Myocyte (in vitro differentiated cells): Measurements from ENCODE around the gene GNB2. TPM values are rescaled to one million over a fixed set of nuclear protein-coding genes. Genes with fewer than 3 reads are reported as not detected.
"Not testable (repeated sequence)": the region's sequence is repeated elsewhere in the genome, so short reads cannot be mapped to it uniquely, and the experiment has no call there.

Experiments used
- DNase-seq: peaks from one replicate; pipeline ENCODE4 v3.0.0-alpha.2; 2012; ENCODE audit warnings: low read depth
- total RNA-seq: library from RNA; depleted of rRNA; stranded (reverse); fragments of >200 nt; gene quantifications from 2 replicates; pipeline ENCODE4 v1.2.3, GENCODE V29; 2014

The GNB2 gene
- total RNA-seq, 1 donor from 2014 or later = 96.5 TPM

DNA sequence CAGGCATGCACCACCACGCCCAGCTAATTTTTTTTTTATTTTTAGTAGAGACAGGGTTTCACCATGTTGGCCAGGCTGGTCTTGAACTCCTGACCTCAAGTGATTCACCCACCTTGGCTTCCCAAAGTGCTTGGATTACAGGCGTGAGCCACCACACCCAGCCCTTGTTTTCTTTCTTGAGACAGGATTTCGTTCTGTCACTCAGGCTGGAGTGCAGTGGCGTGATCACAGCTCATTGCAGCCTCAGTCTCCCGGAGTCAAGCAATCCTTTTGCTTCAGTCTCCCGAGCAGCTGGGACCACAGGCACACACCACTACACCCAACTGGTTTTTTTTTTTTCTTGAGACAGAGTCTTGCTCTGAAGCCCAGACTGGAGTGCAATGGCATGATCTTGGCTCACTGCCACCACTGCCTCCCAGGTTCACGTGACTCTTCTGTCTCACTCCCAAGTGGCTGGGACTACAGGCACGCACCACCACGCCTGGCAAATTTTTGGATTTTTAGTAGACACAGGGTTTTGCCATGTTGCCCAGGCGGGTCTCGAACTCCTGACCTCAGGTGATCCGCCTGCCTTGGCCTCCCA is 11.3 kb upstream of the GNB2 start:
- DNase-seq = not testable (repeated sequence)

DNA sequence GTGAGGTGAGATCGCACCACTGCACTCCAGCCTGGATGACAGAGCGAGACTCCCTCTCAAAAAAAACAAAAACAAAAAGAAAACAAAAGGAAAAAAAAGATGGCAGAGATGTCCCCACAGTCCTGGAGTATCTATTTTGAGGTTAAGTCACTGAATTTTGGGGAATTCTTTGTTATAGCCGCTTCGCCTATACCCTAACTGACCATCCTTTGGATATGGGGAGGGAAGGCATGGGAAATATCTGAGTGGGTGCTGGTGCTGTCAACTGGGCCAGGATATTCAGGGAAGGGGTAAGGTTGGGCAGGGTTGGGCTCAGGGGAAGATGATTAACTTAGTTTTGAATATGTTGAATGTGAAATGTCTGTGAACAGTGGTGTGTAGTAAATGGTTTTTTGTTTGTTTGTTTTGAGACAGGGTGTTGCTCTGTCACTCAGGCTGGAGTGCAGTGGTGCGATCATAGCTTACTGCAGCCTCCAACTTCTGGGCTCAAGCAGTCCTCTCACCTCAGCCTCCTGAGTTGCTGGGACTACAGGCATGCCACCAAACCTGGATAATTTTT is 8.3 kb upstream of the GNB2 start:
- DNase-seq = no peak

GRCh38 chr7:100667331-100668068 is 6.0 kb upstream of the GNB2 start:
- no peak for DNase-seq

GRCh38 chr7:100668069-100668449 is 5.5 kb upstream of the GNB2 start:
- DNase-seq = no peak

GRCh38 chr7:100669106-100669505 is 4.4 kb upstream of the GNB2 start:
- not testable (repeated sequence) for DNase-seq

GRCh38 chr7:100670074-100670473 is 3.5 kb upstream of the GNB2 start:
- DNase-seq = no peak

DNA sequence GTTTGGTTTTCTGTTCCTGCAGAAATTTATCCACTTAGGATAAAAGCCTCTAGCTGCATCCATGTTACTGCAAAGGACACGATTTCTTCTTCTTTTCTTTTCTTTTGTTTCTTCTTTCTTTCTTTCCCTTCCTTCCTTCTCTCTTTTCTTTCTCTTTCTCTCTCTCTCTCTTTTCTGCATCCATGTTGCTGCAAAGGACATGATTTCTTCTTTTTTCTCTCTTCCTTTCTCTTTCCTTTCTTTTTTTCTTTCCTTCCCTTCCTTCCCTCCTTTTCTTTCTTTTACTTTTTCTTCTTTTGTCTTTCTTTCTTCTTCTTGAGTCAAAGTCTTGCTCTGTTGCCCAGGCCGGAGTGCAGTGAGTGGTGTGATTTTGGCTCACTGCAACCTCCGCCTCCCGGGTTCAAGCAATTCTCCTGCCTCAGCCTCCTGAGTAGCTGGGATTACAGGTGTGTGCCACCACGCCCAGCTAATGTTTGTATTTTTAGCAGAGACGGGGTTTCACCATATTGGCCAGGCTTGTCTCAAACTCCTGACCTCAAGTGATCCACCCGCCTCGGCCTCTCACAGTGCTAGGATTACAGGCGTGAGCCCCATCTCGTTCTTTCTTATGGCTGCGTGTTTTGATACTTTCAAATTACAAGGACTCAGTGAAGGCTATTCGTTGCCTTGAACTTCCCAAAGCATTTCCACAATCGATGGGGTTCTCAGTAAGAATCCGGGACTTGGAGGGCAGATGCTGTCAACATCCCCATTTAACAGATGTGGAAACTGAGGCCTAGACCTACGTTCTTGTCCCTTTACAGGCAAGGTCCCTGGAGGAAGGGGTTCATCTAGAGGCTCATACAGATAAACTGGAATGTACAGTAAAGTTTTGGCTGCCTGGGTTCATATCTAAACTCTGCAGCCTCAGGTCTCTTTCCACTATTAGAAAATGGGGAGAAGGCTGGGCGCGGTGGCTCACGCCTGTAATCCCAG is 1.9 kb upstream of the GNB2 start:
- DNase-seq = no peak

GRCh38 chr7:100673942-100674410 is 436 bp downstream of the GNB2 start:
- peak; percentile 39 for DNase-seq

- peak; percentile 28 for DNase-seq
Observed at GRCh38 chr7:100674411-100675104, 1.0 kb downstream of the GNB2 start.

DNA sequence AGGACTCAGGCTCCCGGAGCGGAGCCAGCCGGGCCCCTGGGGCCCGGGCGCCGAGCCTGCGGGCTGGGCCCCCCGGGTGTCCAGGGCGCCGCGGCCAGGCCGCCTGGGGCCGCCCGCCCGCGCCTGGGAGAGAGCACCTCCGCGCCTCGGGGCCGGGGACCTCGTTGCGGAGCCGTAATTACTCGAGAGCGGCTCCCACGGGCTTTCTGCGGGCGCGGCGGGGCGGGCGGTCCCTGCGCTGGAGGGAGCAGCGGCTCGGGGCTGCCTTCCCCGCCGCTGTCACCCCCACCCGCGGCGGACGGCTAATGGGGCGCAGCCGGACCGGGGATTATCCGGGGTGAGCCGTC is 1.5 kb downstream of the GNB2 start:
- peak; percentile 36 for DNase-seq

DNA sequence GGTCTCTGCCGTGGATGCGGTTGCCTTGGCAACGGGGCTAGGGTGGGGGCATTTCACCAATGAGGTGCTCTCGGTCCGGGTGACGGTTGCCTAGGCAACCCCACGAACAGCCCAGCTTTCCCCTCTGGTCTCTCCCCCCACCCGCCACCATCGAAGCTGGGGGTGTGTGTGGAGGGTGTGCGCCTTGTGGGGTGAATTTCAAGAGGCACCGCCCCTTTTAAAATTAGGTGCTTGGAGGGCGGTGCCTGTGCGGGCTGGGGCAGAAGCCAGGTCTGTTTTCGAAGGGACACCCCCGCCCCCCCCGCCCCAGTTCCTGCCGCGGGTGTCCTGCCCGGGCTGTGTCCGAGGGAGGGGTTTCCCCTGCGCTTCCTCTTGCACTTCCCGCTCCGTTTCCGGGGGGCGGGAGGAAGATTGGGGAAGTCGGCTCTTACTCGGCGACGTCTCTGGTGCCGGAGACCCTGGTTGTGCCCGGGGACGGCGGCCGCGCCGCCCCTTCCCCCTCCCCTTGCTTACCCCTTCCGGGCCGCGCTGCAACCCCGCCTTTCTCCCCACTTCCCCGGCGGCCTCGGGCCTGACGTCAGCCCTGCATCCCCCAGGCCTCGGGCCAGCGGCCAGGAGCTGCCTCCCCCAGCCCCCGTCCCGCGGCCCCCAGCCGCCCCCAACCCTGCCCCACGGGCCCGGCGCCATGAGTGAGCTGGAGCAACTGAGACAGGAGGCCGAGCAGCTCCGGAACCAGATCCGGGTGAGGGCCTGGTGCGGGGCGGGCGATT is 2.2 kb downstream of the GNB2 start:
- DNase-seq = peak; percentile 62

- no peak for DNase-seq
Observed at GRCh38 chr7:100676501-100677306, 3.2 kb downstream of the GNB2 start.

GRCh38 chr7:100677308-100678267 is 4.0 kb downstream of the GNB2 start:
- no peak for DNase-seq

DNA sequence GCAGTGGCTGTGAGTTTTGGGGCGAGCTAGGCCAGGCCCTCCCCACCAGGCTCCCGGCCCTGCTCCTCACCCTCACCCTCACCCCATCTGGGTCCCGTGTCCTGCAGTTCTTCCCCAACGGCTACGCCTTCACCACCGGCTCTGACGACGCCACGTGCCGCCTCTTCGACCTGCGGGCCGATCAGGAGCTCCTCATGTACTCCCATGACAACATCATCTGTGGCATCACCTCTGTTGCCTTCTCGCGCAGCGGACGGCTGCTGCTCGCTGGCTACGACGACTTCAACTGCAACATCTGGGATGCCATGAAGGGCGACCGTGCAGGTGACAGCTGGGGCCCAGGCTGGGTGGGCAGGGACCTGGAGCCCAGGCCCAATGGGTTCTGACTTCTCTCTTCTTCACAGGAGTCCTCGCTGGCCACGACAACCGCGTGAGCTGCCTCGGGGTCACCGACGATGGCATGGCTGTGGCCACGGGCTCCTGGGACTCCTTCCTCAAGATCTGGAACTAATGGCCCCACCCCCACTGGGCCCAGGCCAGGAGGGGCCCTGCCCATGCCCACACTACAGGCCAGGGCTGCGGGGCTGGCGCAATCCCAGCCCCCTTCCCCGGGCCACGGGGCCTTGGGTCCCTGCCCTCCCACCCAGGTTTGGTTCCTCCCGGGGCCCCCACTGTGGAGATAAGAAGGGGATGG is 4.9 kb downstream of the GNB2 start:
- no peak for DNase-seq

DNA sequence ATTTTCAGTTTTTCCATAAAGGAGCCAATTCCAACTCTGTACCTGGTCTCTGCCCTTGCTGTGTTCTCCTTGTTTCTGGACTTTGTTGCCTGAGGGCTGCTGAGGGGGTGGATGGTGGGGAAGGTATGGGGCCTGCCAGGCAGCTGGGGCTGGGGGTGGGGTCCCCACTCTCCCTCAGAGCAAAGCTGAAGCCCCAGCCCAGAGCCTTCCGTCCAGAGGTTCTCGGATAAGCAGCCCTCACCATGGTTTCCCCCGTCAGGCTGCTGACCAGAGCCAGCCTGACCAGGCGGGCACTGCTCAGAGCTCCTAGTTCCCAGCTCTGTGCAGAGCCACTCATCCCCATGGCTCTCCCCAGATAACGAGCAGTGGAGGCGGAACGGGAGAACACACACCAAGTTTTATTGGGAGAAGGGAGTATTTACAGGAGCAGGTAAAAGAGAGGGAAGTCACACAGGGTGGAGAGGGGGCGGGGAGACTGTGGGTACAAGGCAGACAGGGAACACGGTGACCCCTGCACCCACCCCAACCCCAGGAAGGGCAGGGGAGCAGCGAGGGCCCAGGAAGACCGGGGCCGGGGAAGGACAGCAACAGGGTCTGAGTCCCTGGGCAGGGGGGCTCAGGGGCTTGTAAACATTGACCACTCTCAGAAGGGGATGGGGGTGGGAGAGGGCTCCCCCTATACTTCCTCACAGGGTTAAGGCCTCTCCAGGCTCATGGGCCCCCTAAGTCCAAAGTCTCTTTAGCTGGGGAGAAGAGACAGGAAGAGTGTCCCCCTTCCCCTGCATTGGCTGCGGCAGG is 5.8 kb downstream of the GNB2 start:
- DNase-seq = no peak

- DNase-seq = no peak
Observed at GRCh38 chr7:100679927-100680575, 6.5 kb downstream of the GNB2 start.
